PFSK-1 (cell line): ENCODE results near the gene ZFP36.

Experiments
- POLR2AphosphoS5 ChIP-seq: IDR thresholded peaks from 2 replicates; pipeline ENCODE4 v1.6.1; 2012; ENCODE audit warnings: low read depth, mild to moderate bottlenecking, control low read depth, low read length, moderate library complexity
- REST ChIP-seq, 2 experiments: IDR thresholded peaks; 2 replicates each; pipeline versions ENCODE4 v1.6.1 to v1.8.0; 2011 to 2012; ENCODE audit warnings: low read depth in 2 of 2, low read length in 2 of 2, control low read depth in 1 of 2, inconsistent platforms in 1 of 2, mild to moderate bottlenecking in 1 of 2, moderate library complexity in 1 of 2; ENCODE audit not compliant: insufficient read depth in 1 of 2
- TAF1 ChIP-seq: IDR thresholded peaks from 2 replicates; pipeline ENCODE4 v1.6.1; 2012; ENCODE audit warnings: low read length, control low read depth, borderline replicate concordance; ENCODE audit not compliant: insufficient read depth

GRCh38 chr19:39416152-39417120 is 9.8 kb downstream of the ZFP36 start:
- TF ChIP-seq TAF1 (no peak), POLR2AphosphoS5 (no peak), REST (IDR thresholded peaks at IDR 0.05; ENCODE audit: insufficient read depth in 1 of 2, low read depth in 2 of 2, low read length in 2 of 2) (no peak)
